ENCODE measurements around the gene KLC3.

DNA sequence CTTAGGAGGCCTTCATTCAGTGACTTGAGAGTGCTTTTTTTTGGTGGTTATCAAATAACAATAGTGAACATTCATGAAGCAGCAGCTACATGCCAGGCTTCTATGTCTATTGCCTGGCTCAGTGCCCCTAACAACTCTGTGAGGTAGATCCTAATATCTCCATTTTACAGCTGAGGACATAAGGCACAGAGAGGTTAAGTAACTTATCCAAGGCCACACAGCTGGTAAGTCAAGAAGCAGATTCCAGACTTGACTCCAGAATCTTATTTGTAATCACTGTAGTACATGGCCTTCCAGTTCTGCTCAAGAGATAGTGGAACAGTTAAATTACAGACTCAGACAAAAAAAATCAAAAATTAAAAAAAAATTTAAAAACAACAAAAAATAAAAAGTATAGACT lies 44.7 kb upstream of the KLC3 start:
- TF ChIP-seq POLR2A (IDR thresholded peaks at IDR 0.05) = no peak
- TF ChIP-seq, protein P1, sequence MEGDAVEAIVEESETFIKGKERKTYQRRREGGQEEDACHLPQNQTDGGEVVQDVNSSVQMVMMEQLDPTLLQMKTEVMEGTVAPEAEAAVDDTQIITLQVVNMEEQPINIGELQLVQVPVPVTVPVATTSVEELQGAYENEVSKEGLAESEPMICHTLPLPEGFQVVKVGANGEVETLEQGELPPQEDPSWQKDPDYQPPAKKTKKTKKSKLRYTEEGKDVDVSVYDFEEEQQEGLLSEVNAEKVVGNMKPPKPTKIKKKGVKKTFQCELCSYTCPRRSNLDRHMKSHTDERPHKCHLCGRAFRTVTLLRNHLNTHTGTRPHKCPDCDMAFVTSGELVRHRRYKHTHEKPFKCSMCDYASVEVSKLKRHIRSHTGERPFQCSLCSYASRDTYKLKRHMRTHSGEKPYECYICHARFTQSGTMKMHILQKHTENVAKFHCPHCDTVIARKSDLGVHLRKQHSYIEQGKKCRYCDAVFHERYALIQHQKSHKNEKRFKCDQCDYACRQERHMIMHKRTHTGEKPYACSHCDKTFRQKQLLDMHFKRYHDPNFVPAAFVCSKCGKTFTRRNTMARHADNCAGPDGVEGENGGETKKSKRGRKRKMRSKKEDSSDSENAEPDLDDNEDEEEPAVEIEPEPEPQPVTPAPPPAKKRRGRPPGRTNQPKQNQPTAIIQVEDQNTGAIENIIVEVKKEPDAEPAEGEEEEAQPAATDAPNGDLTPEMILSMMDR (IDR thresholded peaks at IDR 0.05) = no peak

Data from esophagus squamous epithelium (tissue), 4 donors.